Measurements from ENCODE around the gene SMDT1.

Gene SMDT1
- 10.5 reads per million, percentile 32 among the genes with 10 or more reads in this experiment for total RNA-seq

- peak; percentile 99 for DNase-seq
Measured at GRCh38 chr22:42079319-42080251, at the start of gene SMDT1. Gene SMDT1, plus strand, starts transcription at chr22:42079700. Its CDS starts 69 bp downstream, at chr22:42079769.

GRCh38 chr22:42033263-42034181, 46.0 kb upstream of the SMDT1 start:
- no peak for DNase-seq

- DNase-seq: no peak
Measured at GRCh38 chr22:42035256-42035655, 44.2 kb upstream of the SMDT1 start.

GRCh38 chr22:42039271-42039670, 40.2 kb upstream of the SMDT1 start:
- DNase-seq: no peak

- DNase-seq: no peak
Measured at GRCh38 chr22:42041784-42042183, 37.7 kb upstream of the SMDT1 start.

GRCh38 chr22:42050641-42051180, 28.8 kb upstream of the SMDT1 start:
- DNase-seq: no peak

- DNase-seq: no peak
Measured at GRCh38 chr22:42052765-42053164, 26.7 kb upstream of the SMDT1 start.

GRCh38 chr22:42056757-42057511, 22.6 kb upstream of the SMDT1 start:
- no peak for DNase-seq

- DNase-seq: no peak
Measured at GRCh38 chr22:42060489-42060888, 19.0 kb upstream of the SMDT1 start.

- no peak for DNase-seq
Measured at GRCh38 chr22:42061041-42061440, 18.5 kb upstream of the SMDT1 start.

GRCh38 chr22:42062506-42063170, 16.9 kb upstream of the SMDT1 start:
- DNase-seq: no peak

GRCh38 chr22:42064629-42065028, 14.9 kb upstream of the SMDT1 start:
- DNase-seq: no peak

- no peak for DNase-seq
Measured at GRCh38 chr22:42065438-42066125, 13.9 kb upstream of the SMDT1 start.

GRCh38 chr22:42066126-42066761, 13.3 kb upstream of the SMDT1 start:
- DNase-seq: no peak

GRCh38 chr22:42066937-42067336, 12.6 kb upstream of the SMDT1 start:
- DNase-seq: no peak

GRCh38 chr22:42067671-42068251, 11.7 kb upstream of the SMDT1 start:
- DNase-seq: no peak

GRCh38 chr22:42068291-42068690, 11.2 kb upstream of the SMDT1 start:
- no peak for DNase-seq

- DNase-seq: no peak
Measured at GRCh38 chr22:42069801-42070516, 9.5 kb upstream of the SMDT1 start.
